ENCODE results near the gene IGFBP4. TPM values are rescaled to one million over a fixed set of nuclear protein-coding genes. Genes with fewer than 3 reads are reported as not detected.

Gene IGFBP4
- total RNA-seq, 1 experiment from 2014 or later: 22.5 TPM

- Histone ChIP-seq H3K36me3 (no peaks in the 10 kb centered on the region), H3K4me1 (replicated peaks) (peaks cover 7% of the 10 kb centered on the region), H3K9me3 (replicated peaks) (no peaks in the 10 kb centered on the region), H3K4me3 (no peak overlapping the region), H3K27me3 (replicated peaks) (no peaks in the 10 kb centered on the region), H3K27ac (no peak overlapping the region)
- DNase-seq (ENCODE audit: low read depth in 1 of 2, low spot score in 2 of 2): no peak
Observed at GRCh38 chr17:40466298-40466971, 23.2 kb downstream of the IGFBP4 start.

- no peaks in the 10 kb centered on the region for H3K27me3 ChIP-seq (replicated peaks)
- H3K4me3 ChIP-seq: no peak overlapping the region
- H3K36me3 ChIP-seq: no peaks in the 10 kb centered on the region
- peaks cover 13% of the 10 kb centered on the region for H3K4me1 ChIP-seq (replicated peaks)
- DNase-seq (ENCODE audit: low read depth in 1 of 2, low spot score in 2 of 2): no peak
- no peaks in the 10 kb centered on the region for H3K9me3 ChIP-seq (replicated peaks)
- no peak overlapping the region for H3K27ac ChIP-seq
Observed at GRCh38 chr17:40467281-40467867, 24.1 kb downstream of the IGFBP4 start.

- H3K4me1 ChIP-seq (replicated peaks): peaks cover 13% of the 10 kb centered on the region
- H3K4me3 ChIP-seq: no peak overlapping the region
- H3K36me3 ChIP-seq: no peaks in the 10 kb centered on the region
- H3K27me3 ChIP-seq (replicated peaks): no peaks in the 10 kb centered on the region
- DNase-seq (ENCODE audit: low read depth in 1 of 2, low spot score in 2 of 2): no peak
- H3K9me3 ChIP-seq (replicated peaks): no peaks in the 10 kb centered on the region
- H3K27ac ChIP-seq: no peak overlapping the region
Observed at GRCh38 chr17:40468560-40468959, 25.3 kb downstream of the IGFBP4 start.

- H3K27ac ChIP-seq: no peak overlapping the region
- no peaks in the 10 kb centered on the region for H3K27me3 ChIP-seq (replicated peaks)
- H3K9me3 ChIP-seq (replicated peaks): no peaks in the 10 kb centered on the region
- peaks cover 13% of the 10 kb centered on the region for H3K4me1 ChIP-seq (replicated peaks)
- no peak overlapping the region for H3K4me3 ChIP-seq
- H3K36me3 ChIP-seq: no peaks in the 10 kb centered on the region
- DNase-seq (ENCODE audit: low read depth in 1 of 2, low spot score in 2 of 2): no peak
Observed at GRCh38 chr17:40469805-40470675, 26.8 kb downstream of the IGFBP4 start.

GRCh38 chr17:40470932-40471828 lies 27.9 kb downstream of the IGFBP4 start:
- Histone ChIP-seq H3K4me1 (replicated peaks) (peaks cover 19% of the 10 kb centered on the region), H3K9me3 (replicated peaks) (no peaks in the 10 kb centered on the region), H3K27ac (no peak overlapping the region), H3K36me3 (no peaks in the 10 kb centered on the region), H3K27me3 (replicated peaks) (no peaks in the 10 kb centered on the region), H3K4me3 (no peak overlapping the region)
- no peak for DNase-seq (ENCODE audit: low read depth in 1 of 2, low spot score in 2 of 2)

- H3K36me3 ChIP-seq: no peaks in the 10 kb centered on the region
- no peaks in the 10 kb centered on the region for H3K27me3 ChIP-seq (replicated peaks)
- H3K4me3 ChIP-seq: no peak overlapping the region
- DNase-seq (ENCODE audit: low read depth in 1 of 2, low spot score in 2 of 2): no peak
- H3K9me3 ChIP-seq (replicated peaks): no peaks in the 10 kb centered on the region
- no peak overlapping the region for H3K27ac ChIP-seq
- peaks cover 22% of the 10 kb centered on the region for H3K4me1 ChIP-seq (replicated peaks)
Observed at GRCh38 chr17:40471846-40472732, 28.8 kb downstream of the IGFBP4 start.

- H3K9me3 ChIP-seq (replicated peaks): no peaks in the 10 kb centered on the region
- peaks cover 22% of the 10 kb centered on the region for H3K4me1 ChIP-seq (replicated peaks)
- no peaks in the 10 kb centered on the region for H3K27me3 ChIP-seq (replicated peaks)
- no peak for DNase-seq (ENCODE audit: low read depth in 1 of 2, low spot score in 2 of 2)
- H3K27ac ChIP-seq: no peak overlapping the region
- H3K4me3 ChIP-seq: no peak overlapping the region
- no peaks in the 10 kb centered on the region for H3K36me3 ChIP-seq
Observed at GRCh38 chr17:40472733-40473452, 29.6 kb downstream of the IGFBP4 start.

GRCh38 chr17:40473573-40474365 lies 30.5 kb downstream of the IGFBP4 start:
- Histone ChIP-seq H3K27ac (no peak overlapping the region), H3K27me3 (replicated peaks) (no peaks in the 10 kb centered on the region), H3K4me1 (replicated peaks) (peaks cover 22% of the 10 kb centered on the region), H3K4me3 (no peak overlapping the region), H3K9me3 (replicated peaks) (no peaks in the 10 kb centered on the region), H3K36me3 (no peaks in the 10 kb centered on the region)
- no peak for DNase-seq (ENCODE audit: low read depth in 1 of 2, low spot score in 2 of 2)

- no peaks in the 10 kb centered on the region for H3K27me3 ChIP-seq (replicated peaks)
- H3K36me3 ChIP-seq: no peaks in the 10 kb centered on the region
- H3K4me3 ChIP-seq: no peak overlapping the region
- no peak overlapping the region for H3K27ac ChIP-seq
- H3K4me1 ChIP-seq (replicated peaks): peaks cover 22% of the 10 kb centered on the region
- no peaks in the 10 kb centered on the region for H3K9me3 ChIP-seq (replicated peaks)
- DNase-seq (ENCODE audit: low read depth in 1 of 2, low spot score in 2 of 2): no peak
Observed at GRCh38 chr17:40474419-40475002, 31.3 kb downstream of the IGFBP4 start.

- Histone ChIP-seq H3K36me3 (no peaks in the 10 kb centered on the region), H3K4me1 (replicated peaks) (peaks cover 22% of the 10 kb centered on the region), H3K9me3 (replicated peaks) (no peaks in the 10 kb centered on the region), H3K27me3 (replicated peaks) (no peaks in the 10 kb centered on the region), H3K27ac (no peak overlapping the region), H3K4me3 (no peak overlapping the region)
- DNase-seq (ENCODE audit: low read depth in 1 of 2, low spot score in 2 of 2): no peak
Observed at GRCh38 chr17:40475234-40475908, 32.1 kb downstream of the IGFBP4 start.

- peaks cover 9% of the 10 kb centered on the region for H3K4me1 ChIP-seq (replicated peaks)
- H3K4me3 ChIP-seq: no peak overlapping the region
- H3K36me3 ChIP-seq: no peaks in the 10 kb centered on the region
- no peak for DNase-seq (ENCODE audit: low read depth in 1 of 2, low spot score in 2 of 2)
- no peaks in the 10 kb centered on the region for H3K27me3 ChIP-seq (replicated peaks)
- no peak overlapping the region for H3K27ac ChIP-seq
- H3K9me3 ChIP-seq (replicated peaks): no peaks in the 10 kb centered on the region
Observed at GRCh38 chr17:40477796-40478195, 34.5 kb downstream of the IGFBP4 start.

All from SJSA1 (cell line).